Fibroblast of skin of right quadriceps (primary cell): Measurements from ENCODE around the gene GRIK1.

ENCODE experiments used
- DNase-seq: peaks from one replicate; pipeline ENCODE4 v3.0.0-alpha.2; 2013

Gene GRIK1

DNA sequence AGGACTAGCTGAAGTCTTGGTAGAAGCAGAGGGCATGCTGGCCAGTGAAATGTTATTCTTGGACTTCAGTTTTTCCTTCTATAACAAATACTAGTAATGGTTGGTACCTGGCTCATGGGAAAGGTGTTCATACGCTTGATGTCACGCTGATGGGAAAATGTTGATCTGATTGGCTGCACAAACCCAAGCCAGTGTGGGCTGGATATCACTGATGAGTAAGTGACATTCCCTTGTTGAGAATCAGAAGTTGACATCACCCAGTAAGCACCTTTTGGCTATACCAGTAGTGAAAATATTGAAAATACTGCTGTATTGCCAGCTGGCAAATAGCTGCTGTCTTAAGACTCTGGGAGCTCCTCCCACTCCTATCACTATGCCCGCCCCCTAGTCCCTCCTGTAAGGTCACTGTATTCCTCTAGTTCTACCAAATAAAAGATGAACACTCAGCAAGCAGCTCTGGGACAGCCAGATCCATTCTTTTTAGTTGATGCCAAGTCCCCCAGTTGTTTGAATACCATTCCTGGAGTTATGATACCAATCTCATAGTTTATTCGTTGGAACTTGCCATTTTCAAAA, 168.2 kb downstream of the GRIK1 start:
- DNase-seq: no peak

DNA sequence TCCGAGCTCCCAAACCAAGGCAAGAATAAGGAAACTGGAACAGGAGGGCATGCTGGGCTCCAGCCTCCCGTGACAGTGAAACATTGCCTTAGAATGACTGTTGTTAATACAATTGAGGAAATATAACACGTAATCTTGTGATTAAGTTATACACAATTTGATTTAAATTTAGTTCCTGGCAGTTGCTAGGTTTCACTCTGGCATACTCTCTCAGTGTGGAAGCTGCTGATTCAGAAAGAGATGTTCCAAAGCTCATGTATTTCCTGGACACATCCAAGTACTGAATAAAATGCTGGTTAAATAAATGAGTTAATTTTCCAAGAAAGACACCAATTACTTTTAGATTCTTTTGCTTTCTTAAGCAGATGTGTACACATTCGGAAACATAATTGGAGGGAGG, 176.1 kb downstream of the GRIK1 start:
- no peak for DNase-seq

- DNase-seq: no peak
Observed at GRCh38 chr21:29762570-29763082, 177.2 kb downstream of the GRIK1 start.

GRCh38 chr21:29753216-29753615, 186.6 kb downstream of the GRIK1 start:
- no peak for DNase-seq

DNA sequence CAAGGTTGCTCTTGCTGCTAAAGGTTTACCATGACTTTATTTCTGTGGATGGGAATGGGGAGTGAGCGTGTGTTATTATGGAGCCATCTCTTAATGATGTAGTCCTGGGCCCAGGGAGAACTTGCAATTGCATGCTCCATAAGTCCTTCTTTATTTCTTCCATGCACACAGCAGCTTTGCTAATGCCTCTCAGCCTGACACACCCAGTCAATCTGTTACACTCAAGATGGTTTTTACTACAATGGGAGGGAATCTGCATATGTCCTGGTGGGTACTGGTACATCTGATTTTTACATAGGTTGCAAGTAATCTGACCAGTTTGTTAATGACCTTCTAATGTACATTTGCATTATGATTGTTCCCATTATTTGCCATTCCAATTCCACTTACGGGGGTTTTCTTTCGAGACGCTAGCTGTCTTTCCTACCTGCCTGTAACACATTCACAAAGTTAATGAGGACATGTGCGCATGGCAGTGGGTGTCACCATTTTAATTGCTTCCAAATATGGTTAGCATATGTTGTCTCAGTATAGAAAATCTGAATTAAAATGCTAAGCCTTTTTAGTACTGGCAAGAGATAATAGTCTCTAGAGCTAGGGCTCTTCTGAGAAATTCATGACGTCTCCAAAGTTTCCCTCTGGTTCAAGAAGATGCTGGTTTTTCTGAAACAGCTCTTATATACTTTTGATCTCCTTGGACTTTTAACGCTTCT, 188.2 kb downstream of the GRIK1 start:
- no peak for DNase-seq

GRCh38 chr21:29749957-29750356, 189.8 kb downstream of the GRIK1 start:
- no peak for DNase-seq

DNA sequence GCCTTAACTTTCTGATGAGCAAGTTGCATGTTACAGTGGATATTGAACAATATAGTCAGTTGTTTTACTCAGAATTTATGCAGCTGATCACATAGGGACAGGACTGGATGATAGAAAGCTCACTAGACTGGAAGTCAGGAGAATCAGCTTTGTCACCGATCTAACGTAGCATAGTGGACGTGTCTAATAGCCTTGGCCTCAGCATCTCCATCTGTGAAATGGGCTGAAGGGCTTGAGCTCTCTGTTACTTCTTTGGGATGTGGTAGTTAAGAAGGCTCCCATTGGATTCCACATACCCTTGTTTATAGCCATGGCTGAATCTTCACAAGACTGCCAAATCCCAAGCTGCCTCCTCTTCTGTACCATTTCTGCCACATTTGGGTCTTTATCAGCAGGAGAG, 190.6 kb downstream of the GRIK1 start:
- DNase-seq: no peak

DNA sequence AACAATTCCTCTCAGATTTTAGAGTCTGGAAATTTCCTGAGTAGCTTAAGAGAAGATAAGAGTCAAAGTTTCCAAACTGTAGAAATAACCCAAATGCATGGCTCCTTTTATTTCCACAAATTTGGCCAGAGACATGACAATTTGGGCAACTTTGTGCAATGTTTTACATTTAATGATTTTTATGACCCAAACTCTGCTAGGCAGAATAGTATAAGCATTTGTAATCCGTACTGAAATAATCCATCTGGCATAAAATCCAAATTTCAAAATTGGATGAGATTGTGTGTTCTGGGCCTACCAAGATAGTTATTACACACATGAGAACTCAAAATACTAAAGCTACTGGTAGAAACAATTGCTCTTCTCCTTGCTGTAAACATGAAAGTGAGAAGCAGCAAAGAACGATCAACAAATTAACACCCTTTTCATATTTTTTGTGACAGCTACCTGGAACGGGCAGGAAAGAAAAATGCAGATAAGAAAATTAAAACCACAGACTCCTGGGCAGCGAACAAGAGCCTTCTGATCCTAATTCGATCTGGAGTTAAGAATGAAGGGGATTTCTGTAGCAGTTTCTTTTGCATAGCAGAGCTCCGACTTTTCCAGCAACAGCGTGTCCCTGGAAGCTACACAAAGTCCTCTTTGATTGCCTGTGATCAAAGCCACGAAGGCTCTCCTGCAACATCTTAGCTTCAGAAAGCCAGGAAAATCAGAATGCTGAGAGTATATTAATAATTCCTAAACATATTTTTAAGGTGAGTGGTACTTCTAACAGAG, 191.2 kb downstream of the GRIK1 start:
- no peak for DNase-seq

GRCh38 chr21:29741761-29742160, 198.0 kb downstream of the GRIK1 start:
- no peak for DNase-seq

DNA sequence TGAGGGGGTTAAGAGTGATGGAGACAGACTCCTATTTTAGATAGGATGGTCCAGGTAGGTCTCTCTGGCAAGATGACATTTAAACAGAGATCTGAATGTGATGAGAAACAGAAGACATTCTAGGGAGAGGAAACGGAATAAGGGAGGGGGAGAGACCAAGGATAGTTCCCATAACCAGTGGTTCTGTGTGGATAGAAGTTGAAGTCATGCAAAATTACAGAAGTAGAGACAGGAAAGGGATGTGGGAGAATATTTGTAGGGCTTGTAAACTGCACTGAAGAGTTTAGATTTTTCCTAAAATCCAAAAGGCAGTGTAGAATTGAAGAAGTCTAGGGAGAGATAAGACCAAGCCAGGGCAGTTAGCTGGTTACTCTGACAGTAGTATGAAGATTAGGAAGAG, 200.6 kb downstream of the GRIK1 start:
- no peak for DNase-seq

GRCh38 chr21:29738730-29739129, 201.1 kb downstream of the GRIK1 start:
- DNase-seq: no peak

- DNase-seq: no peak
Observed at GRCh38 chr21:29737186-29737585, 202.6 kb downstream of the GRIK1 start.

DNA sequence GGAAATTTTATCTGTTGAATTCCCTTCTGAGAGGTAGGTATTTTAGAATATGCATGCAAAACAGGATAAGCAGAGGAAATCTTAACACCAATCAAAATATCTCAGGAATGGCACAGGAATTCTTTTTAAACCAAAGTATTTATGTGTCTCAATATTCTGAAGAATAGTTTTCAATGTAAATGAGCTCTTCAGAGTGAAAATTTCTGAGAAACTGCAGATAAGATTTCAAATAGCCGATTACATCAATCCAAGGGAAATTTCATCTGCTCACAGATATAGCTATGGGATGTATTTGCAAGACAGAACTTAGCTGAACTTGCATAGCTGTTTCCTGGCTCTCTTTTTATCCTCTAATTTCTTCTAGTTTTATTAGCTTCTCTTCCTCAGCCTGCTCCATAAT, 209.5 kb downstream of the GRIK1 start:
- peak; percentile 13 for DNase-seq

- DNase-seq: no peak
Observed at GRCh38 chr21:29726044-29726443, 213.8 kb downstream of the GRIK1 start.

GRCh38 chr21:29725025-29725736, 214.6 kb downstream of the GRIK1 start:
- DNase-seq: no peak

- DNase-seq: no peak
Observed at GRCh38 chr21:29721964-29722363, 217.8 kb downstream of the GRIK1 start.

- DNase-seq: no peak
Observed at GRCh38 chr21:29721221-29721620, 218.6 kb downstream of the GRIK1 start.

GRCh38 chr21:29719521-29719920, 220.3 kb downstream of the GRIK1 start:
- DNase-seq: no peak

- peak; percentile 5 for DNase-seq
Observed at GRCh38 chr21:29718081-29718815, 221.5 kb downstream of the GRIK1 start.

GRCh38 chr21:29717659-29718058, 222.1 kb downstream of the GRIK1 start:
- no peak for DNase-seq

DNA sequence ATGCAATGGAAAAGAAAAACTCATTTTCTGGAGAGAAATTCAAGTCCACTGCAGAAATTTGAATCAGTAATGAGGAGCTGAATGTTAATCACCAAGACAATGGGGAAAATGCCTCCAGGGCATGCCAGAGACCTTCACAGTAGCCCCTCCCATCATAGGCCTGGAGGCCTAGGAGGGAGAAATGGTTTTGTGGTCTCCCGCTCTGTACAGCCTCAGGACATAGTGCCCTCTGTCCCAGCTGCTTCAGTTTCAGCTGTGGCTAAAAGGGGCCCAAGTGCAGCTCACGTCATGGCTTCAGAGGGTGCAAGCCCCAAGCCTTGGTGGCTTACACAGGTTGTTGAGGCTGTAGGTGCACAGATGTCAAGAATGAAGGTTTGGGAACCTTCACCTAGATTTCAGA, 223.0 kb downstream of the GRIK1 start:
- no peak for DNase-seq

DNA sequence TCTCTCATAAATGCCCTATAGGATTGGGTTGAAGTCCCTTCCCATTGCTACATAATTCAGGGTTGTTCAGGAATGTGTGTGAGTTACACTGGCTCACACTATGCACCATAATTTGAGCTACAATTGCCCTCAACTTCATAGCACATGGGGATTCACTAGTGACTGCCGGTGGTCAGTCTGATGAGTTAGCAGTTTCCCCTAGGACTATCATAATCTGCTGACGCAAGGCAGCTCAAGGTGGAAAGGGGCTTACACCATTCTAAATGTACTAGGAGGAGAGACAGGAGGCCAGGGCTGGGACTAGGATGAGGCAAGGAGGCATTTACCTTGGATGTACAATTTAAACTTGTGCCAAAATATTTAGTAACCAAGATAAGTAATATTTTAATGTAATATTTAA, 224.7 kb downstream of the GRIK1 start:
- DNase-seq: no peak

- no peak for DNase-seq
Observed at GRCh38 chr21:29712818-29713217, 227.0 kb downstream of the GRIK1 start.
